Renal cortex interstitium (tissue), 11 donors: ENCODE results near the gene PKD2. TPM values are rescaled to one million over a fixed set of nuclear protein-coding genes. Genes with fewer than 3 reads are reported as not detected.

Experiments
- DNase-seq, 11 donors: peaks; one replicate each; pipeline ENCODE4 v3.0.0-alpha.2; 2013; ENCODE audit warnings: low read depth in 9 of 11, low spot score in 4 of 11; ENCODE audit errors: extremely low read depth in 1 of 11
- polyA plus RNA-seq, 3 donors: library from polyadenylated mRNA; unstranded; fragments of 120-200 nt; gene quantifications; one replicate each; pipeline ENCODE4 v1.2.1, GENCODE V29; 2013; ENCODE audit not compliant: insufficient read length in 3 of 3

PKD2 gene
- polyA plus RNA-seq, 3 donors: 73.3 to 76.6 (median 76.6) TPM

DNA sequence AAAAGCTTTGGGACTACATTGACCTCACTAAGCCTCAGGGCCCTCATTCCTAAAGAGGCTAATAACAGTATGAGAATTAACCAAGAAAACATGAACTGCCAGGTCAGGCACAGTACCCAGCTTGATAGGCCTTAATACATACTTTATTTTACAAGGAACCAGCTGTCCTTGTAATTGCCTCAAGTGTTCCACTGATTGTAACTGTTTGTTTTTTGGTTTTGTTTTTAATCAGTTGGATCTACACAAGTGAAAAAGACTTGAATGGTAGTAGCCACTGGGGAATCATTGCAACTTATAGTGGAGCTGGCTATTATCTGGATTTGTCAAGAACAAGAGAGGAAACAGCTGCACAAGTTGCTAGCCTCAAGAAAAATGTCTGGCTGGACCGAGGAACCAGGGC is 35.6 kb downstream of the PKD2 start:
- no peak for DNase-seq

DNA sequence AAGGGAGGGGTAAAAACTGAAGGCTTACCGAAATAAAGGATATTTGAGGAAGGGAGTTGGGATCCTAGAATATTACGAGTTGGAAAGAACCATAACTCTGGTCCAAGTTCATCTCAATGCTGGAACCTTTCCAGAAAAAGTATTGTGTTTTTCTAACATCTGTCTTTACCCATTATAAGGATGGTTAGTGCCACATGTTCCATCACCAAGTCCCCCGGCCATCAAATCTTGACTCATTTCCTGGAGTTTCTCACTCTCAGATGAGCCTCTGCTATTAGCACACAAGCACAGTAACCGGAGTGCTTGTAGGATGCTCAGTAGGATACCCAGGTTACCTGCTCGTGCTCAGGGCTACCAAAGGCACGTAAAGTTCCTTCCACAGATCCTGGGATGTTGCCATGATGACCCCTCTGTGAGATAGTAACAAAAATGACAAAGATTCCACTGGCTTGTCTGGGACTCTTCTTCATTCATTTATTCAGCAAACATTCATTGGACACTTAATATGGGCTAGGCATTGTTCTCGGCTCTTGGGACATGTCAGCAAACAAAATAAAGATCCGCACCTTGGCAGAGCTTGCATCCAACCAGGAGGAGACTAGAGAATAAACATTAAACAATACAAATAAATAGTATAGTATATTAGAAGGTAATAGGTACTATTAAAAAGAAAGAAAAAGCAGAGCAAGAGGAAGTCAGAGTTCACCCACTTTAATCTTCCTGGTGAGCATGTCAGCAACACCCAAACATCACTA is 36.3 kb downstream of the PKD2 start:
- no peak for DNase-seq

DNA sequence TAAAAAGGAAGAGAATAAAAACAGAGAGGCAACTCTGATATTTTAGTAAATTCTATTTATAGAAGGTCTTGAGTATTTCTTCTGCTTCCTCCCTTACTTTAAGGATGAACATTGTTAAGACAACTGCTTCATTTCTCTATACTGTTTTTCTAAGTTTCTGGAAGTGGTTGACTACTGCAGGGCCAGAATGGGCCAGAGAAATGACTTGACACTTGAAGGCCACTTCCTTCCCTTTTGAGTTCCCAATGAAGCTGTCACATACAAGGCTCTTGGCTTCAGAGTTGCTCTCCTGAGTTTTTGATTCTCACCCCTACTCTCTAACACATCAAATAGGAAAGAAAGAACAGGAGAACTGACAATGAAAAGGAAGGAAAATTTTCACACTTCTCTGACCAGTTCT is 37.6 kb downstream of the PKD2 start:
- DNase-seq: no peak

DNA sequence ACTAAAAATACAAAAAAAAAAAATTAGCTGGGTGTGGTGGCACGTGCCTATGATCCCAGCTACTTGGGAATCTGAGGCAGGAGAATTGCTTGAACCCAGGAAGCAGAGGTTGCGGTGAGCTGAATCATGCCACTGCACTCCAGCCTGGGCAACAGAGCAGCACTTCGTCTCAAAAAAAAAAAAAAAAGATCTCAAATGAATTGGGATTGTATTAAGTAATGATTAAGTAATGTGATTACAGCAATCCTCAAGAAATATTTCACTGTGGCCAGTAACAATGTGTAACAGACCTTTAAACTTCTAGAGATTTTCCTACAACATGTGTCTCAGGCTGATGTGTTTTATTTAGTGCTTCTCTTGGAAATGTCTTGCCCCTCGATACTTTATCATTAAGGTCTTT is 46.8 kb downstream of the PKD2 start:
- no peak for DNase-seq

DNA sequence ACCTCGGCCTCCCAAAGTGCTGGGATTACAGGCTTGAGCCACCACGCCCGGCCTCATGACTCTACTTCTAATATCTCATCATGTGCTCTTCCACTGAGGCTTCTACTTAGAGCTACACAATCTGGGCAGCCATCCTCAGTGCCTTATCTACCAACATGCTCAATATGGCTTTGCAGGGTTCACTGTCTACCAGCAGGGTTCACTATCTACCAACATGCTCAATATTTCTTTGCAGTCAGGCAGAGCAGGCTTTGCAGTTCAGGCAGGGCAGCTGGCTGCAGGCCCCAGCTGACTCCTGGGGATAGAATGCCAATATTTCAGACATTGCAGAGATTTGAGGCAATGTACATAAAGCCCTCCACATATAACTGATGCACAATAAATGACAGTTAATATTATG is 47.5 kb downstream of the PKD2 start:
- peak in 5 of 11 donors; percentile 2 to 19 (median 8) for DNase-seq

DNA sequence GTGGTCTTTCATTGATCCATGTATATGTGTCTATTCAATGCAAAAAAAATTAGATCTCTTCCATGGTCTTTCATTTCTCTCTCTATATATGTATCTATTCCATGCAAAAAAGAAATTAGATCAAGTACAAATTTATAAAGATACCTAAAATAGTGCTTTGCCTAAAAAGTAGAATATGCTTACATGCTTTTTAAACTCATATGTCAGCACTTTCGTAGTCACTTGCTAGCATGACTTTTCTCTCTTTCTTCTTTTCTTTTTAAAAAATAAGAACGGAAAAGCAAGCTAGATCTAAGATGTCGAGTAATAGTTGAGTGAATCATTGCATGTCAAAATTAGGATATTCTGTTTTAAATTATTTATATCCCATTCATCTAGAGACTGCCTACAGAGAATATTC is 50.9 kb downstream of the PKD2 start:
- no peak for DNase-seq

DNA sequence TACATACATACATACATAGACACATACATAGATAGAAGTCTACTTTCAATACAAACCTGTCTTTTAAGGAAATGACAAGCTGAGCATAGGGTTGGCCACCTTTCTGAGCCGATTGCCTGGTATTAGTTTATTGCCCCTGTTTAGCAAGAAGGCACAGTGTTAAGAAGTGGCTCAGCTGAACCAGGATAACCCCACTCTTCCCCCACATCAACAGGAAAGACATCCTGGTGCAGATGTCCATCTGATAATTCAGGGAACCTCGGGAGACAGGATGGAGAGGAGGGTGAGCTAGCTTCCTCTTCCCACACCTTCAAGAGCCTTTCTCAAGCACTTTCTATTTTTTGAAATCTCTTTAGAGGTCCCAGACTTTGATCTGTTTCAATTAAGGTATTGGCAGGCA is 52.3 kb downstream of the PKD2 start:
- no peak for DNase-seq

DNA sequence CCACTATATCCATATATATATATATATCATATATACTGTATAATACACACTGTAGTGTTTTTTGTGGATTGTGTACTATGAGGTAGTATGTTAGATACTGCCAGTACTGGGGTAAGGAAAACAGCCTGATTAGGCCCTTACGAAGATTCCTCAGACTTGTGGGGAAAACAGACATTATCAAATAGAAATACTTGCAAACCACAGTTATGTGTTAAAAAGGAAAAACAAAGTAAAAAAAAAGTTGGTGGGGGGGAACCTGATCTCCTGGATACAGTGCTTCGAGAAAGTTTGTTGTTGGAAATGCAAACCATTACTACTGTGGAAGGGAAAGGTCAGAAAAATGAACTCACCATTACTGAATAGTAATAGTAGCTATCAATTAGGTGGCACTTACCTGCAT is 53.0 kb downstream of the PKD2 start:
- DNase-seq: no peak

DNA sequence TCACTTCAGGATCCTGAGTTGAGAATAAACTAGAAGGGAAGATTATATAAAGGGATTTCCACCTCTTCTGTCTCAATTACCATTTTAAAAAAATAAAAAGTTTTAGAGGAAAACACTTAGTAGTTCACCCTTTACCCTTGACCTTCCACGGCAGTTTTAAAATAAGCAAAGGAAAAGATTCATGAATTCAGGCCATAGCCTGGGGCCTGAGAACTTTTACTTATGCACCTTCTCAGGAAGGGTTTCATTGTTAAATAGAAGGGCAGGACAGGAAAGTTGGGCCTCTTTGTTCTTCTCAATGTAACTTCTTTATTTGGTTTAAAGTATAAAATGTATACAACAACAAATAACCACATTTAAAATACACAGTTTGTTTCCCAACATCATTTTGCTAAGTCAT is 54.9 kb downstream of the PKD2 start:
- no peak for DNase-seq

DNA sequence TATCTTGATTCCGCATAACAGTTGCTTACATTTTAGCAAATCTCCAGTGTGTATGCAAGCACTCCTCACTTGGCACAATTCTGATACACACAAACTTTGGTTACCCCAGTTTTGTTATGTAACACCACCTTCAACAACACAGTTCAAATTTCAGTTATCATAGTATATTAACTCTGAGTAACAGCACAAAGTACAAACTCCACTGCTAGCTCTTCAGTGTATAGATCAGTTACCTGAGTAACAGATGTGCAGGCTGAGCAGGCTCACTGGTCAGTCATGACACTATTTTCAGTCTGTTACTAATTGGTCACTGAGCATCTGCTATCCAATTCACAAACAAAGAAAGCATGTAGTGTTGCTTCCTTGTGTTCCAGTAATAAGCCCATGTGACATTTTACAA is 55.4 kb downstream of the PKD2 start:
- DNase-seq: peak in 1 of 11 donors; percentile 9

DNA sequence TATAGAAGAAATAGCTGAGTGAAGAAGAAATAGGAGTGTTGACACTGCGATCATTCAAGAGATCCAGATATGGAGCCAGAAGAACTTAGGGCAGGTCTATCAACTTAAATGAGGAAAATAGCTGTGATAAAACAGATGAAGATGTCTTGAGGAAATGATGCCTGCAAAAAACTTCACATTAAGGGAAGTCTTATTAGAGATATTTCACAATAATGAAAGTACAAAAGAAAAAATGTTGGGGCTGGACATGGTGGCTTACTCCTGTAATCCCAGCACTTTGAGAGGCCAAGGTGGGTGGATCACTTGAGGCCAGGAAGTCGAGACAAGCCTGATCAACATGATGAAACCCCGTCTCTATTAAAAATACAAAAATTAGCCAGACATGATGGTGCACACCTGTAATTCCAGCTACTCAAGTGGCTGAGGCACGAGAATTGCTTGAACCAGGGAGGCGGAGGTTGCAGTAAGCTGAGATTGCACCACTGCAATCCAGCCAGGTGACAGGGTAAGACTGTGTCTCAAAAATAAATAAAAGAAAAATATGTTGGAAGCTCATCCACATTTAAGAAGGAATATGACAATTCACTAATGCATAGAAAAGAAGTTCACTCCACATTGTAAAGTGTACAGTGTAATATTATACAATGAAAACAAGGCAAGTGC is 56.3 kb downstream of the PKD2 start:
- no peak for DNase-seq

DNA sequence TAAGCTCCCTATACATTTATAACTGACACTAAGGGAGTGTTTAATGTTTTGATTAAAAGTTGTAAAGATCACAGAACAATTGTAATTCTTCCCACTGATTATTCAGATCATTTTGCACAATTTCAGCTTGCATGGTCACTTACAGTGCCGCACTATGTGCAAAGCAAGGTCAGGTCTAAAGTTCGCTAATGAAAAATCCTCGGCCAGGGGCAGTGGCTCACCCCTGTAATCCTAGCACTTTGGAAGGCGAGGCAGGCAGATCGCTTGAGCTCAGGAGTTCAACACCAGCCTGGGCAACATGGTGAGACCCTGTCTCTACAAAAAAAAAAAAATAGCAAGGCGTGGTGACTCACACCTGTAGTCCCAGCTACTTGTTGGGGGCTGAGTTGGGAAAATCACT is 57.0 kb downstream of the PKD2 start:
- DNase-seq: no peak

DNA sequence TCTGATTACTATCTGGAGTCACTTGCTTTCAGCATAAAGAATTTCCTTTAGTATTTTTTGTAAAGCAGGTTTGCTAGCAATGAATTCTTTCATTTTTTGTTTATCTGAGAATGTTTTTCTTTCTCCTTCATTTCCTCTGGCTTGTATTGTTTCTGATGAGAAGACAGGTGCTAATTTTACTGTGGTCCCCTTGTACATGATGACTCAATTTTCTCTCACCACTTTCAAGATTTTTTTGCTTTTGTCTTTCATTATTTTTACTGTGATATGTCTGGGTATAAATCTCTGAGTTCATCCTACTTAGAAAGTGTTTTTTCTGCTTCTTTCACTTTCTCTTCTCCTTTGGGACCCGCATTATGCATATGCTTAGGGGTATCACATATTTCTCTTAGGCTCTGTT is 62.6 kb downstream of the PKD2 start:
- no peak for DNase-seq

DNA sequence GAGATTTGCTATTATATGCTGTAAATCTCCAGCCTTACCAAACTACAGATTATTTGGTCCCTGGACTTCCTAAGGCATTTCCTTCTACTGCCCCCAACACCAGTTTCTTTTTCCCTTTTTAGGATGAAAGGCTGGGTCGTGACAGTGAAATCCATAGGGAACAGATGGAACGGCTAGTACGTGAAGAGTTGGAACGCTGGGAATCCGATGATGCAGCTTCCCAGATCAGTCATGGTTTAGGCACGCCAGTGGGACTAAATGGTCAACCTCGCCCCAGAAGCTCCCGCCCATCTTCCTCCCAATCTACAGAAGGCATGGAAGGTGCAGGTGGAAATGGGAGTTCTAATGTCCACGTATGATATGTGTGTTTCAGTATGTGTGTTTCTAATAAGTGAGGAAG is 67.9 kb downstream of the PKD2 start:
- DNase-seq: no peak

DNA sequence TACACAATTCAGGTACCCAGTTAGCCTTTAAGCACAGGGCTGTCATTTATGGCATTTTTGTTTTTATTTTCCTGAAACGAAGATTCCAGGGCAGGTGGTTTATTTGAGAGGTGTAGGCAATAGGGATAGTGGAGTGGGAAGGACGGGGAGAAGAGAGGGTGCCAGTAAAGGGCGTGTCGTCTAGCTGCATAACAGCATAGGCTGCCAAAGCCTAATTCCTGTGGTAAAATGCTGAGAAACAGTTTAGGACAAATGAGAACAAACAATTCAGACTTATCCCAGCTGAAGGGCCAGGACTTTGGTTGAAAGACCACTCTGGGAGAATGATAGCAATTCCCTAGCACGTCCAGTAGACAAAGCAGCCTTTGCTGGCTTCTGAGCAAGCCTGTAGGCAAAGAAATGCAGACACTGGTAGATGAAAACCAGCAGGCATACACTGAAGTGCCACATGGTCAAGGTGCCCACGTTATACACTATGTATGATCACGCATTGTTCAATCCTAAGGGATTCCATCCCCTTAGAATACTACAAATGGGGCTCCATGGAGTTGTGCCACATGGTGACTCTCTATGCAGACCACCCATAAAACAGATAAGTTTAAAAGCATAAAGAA is 70.6 kb downstream of the PKD2 start:
- no peak for DNase-seq

DNA sequence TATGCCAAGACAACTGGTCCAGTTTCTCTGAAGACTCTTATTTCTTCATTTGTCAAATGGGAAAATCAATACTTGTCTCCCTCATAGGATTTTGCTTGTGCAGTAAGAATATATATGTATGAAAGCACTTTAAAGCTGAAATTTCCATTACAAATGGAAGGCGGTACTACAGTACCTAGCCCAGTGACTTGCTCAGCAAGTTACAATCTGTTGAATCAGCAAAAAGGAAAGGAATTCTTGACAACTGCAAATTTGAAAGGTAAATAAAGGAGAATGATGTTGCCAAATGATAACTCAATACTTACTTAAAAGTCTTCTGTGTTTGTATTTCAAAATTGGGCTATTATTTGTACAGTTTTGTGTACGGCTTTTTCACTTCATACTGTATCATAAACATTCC is 71.1 kb downstream of the PKD2 start:
- no peak for DNase-seq

DNA sequence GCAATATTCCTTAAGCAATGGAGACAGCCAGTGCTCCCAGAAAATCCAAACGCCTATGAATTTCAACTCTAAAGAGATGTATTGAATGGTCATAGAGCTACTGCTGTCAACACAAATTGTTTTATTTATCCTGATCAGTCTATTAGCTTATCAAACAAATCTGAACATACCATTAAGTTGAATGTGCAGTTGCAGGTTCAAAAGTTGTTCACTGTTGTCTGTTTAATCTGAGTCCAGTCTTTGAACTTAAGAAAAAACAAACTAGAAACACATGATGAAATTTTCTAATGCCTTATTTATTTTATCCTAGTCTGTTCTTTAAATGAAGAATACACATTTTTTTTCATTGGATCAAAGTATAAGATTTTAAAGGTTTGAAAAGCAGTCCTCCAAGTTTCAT is 73.2 kb downstream of the PKD2 start:
- no peak for DNase-seq

DNA sequence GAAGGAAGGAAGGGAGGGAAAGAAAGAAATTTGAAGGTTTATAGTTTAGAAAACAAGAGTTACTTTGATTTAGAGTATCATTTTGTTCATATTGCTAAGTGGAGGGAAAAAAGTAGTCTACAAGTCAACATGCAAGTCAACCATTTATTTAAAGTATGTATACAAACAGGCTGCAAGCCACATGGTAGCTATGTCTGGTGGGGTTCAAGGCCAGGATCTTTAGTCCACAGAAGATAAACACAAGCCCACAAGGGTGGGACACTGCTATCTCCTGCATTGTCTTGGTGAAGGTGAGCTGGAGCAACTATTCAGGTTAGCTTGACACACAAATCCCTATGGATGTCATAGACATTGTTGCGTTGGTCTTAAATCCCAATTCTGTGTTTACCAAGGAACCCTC is 79.6 kb downstream of the PKD2 start:
- no peak for DNase-seq

DNA sequence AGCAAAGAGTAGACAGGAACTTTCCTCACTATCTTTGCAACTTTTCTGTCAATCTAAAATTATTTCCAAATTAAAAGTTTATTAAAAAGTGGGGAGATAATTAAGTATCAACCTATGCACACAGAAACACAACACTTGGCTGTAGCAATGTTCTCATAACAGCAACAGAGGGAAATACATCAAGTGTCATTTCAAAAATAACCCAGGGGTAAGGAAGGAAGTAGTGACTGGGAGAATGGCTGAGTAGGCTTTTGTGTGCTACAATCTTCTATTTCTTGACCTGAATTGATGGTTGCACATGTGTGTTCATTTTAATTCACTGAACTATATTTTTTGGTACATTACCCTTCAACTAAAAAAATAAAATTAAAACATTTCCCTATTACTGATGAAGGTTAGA is 83.5 kb downstream of the PKD2 start:
- DNase-seq: no peak

DNA sequence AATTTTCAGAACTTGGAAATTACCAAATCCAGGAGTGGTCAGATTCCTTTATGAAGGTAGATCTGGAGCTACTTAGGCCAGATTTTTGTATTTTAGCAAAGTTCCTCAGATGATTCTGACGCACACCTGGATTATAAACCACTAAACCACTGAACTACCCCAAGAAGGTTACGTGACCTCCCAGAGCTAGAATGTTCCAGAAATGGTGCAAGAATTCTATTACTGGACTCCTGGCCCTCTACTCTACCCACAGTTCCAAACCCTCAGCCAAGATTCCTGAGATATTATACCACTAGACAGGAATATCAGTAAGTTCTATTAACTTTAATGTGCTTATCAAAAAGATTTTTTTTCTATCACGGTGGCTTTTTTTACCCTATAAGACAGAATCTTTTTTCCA is 83.9 kb downstream of the PKD2 start:
- DNase-seq: no peak

DNA sequence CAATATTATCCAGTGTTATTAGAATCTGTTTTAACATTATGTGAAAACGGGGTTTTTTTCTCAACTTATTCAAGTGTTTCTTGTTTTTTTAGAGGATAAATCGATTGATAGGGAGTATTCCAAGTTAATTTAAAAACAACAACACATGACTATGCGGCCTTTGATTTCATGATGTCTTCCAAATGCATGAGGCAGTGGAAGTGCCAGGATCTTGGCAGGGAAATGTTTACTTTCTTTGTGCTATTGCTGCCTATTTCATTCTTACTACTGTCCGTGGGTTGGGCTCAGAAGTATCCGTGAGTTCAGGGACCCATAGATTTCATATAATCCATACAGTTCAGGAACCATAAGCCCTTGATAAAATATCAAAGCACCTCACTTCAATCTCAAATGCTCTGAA is 86.4 kb downstream of the PKD2 start:
- no peak for DNase-seq
